ENCODE measurements around the gene XYLT2. TPM values are rescaled to one million over a fixed set of nuclear protein-coding genes. Genes with fewer than 3 reads are reported as not detected.

The XYLT2 gene
- total and polyA plus RNA-seq, 2 of the 8 experiments (the other 6 are each of a cell fraction or from before 2014, with no cell fraction given): 28.0 to 29.9 TPM

GRCh38 chr17:50373705-50374104 is 27.8 kb downstream of the XYLT2 start (continued):
- TF ChIP-seq HDAC6 (IDR thresholded peaks at IDR 0.05; ENCODE audit: low read depth, low read length) (no peak), TBP (IDR thresholded peaks at IDR 0.05; ENCODE audit: low read depth, low read length) (no peak), TAF1 (IDR thresholded peaks at IDR 0.05; ENCODE audit: low read depth, low read length) (no peak), SRF (IDR thresholded peaks at IDR 0.05; ENCODE audit: low read depth, low read length) (no peak), SP4 (IDR thresholded peaks at IDR 0.05; ENCODE audit: low read length) (no peak), CEBPB (IDR thresholded peaks at IDR 0.05; ENCODE audit: low read depth, low read length) (no peak), BCL11A (IDR thresholded peaks at IDR 0.05; ENCODE audit: low read depth in 2 of 2, low read length in 2 of 2) (no peak)
